H9 (cell line): ENCODE results near the gene RASGRF2. TPM values are rescaled to one million over a fixed set of nuclear protein-coding genes. Genes with fewer than 3 reads are reported as not detected.

Experiments
- DNase-seq: peaks from one replicate; pipeline ENCODE4 v3.0.0-alpha.2; 2017
- H2AFZ ChIP-seq: one replicate; pipeline ENCODE4 v1.6.1; 2013; ENCODE audit warnings: mild to moderate bottlenecking, low read length, control low read depth, moderate library complexity
- H2AK5ac ChIP-seq: 2 replicates; pipeline ENCODE4 v1.6.1; 2013; ENCODE audit warnings: low read length, control low read depth, mixed read lengths; ENCODE audit not compliant: insufficient read length
- H2BK120ac ChIP-seq: one replicate; pipeline ENCODE4 v1.6.1; 2013; ENCODE audit warnings: low read depth, mild to moderate bottlenecking, low read length, control low read depth, inconsistent platforms; ENCODE audit not compliant: poor library complexity, severe bottlenecking
- H2BK12ac ChIP-seq: 2 replicates; pipeline ENCODE4 v1.6.1; 2013; ENCODE audit warnings: low read length, control low read depth, mixed read lengths, low read depth; ENCODE audit not compliant: insufficient read length
- H2BK15ac ChIP-seq: 2 replicates; pipeline ENCODE4 v1.6.1; 2013; ENCODE audit warnings: low read depth, low read length, control low read depth
- H2BK20ac ChIP-seq: one replicate; pipeline ENCODE4 v1.6.1; 2013; ENCODE audit warnings: low read depth, mild to moderate bottlenecking, low read length, control low read depth, inconsistent platforms; ENCODE audit not compliant: poor library complexity, severe bottlenecking
- H2BK5ac ChIP-seq: 2 replicates; pipeline ENCODE4 v1.6.1; 2013; ENCODE audit warnings: low read length, control low read depth, mixed read lengths; ENCODE audit not compliant: insufficient read length
- H3K14ac ChIP-seq: 2 replicates; pipeline ENCODE4 v1.6.1; 2013; ENCODE audit warnings: low read length, control low read depth; ENCODE audit not compliant: insufficient read depth
- H3K18ac ChIP-seq: 2 replicates; pipeline ENCODE4 v1.6.1; 2013; ENCODE audit warnings: low read depth, mild to moderate bottlenecking, mixed read lengths, low read length, control low read depth; ENCODE audit not compliant: insufficient read length
- H3K23ac ChIP-seq: 2 replicates; pipeline ENCODE4 v1.6.1; 2013; ENCODE audit warnings: low read length, control low read depth, mixed read lengths, low read depth; ENCODE audit not compliant: insufficient read length
- H3K23me2 ChIP-seq: 2 replicates; pipeline ENCODE4 v1.6.1; 2013; ENCODE audit warnings: low read depth, mild to moderate bottlenecking, mixed read lengths, low read length, control low read depth; ENCODE audit not compliant: insufficient read length, poor library complexity, severe bottlenecking
- H3K27ac ChIP-seq: 2 replicates; pipeline ENCODE4 v1.5.1; 2013; ENCODE audit warnings: low read length, control low read depth, mixed read lengths, low read depth; ENCODE audit not compliant: insufficient read length
- H3K27me3 ChIP-seq: 2 replicates; pipeline ENCODE4 v1.6.1; 2013; ENCODE audit warnings: low read length, control low read depth, inconsistent platforms; ENCODE audit not compliant: insufficient read depth
- H3K4ac ChIP-seq: 2 replicates; pipeline ENCODE4 v1.6.1; 2013; ENCODE audit warnings: low read depth, mild to moderate bottlenecking, control low read depth, inconsistent platforms, low read length, moderate library complexity
- H3K4me1 ChIP-seq: 2 replicates; pipeline ENCODE4 v1.6.1; 2013; ENCODE audit warnings: low read length, control low read depth, inconsistent platforms; ENCODE audit not compliant: insufficient read depth
- H3K4me2 ChIP-seq: 2 replicates; pipeline ENCODE4 v1.6.1; 2013; ENCODE audit warnings: low read length, control low read depth, mixed read lengths; ENCODE audit not compliant: insufficient read length, insufficient read depth
- H3K56ac ChIP-seq: 2 replicates; pipeline ENCODE4 v1.6.1; 2013; ENCODE audit warnings: low read depth, mild to moderate bottlenecking, mixed read lengths, low read length, control low read depth; ENCODE audit not compliant: insufficient read length
- H3K79me1 ChIP-seq: 2 replicates; pipeline ENCODE4 v1.6.1; 2013; ENCODE audit warnings: low read depth, mild to moderate bottlenecking, moderate library complexity, low read length, control low read depth, inconsistent platforms; ENCODE audit not compliant: insufficient read depth, poor library complexity, severe bottlenecking
- H3K79me2 ChIP-seq: 2 replicates; pipeline ENCODE4 v1.6.1; 2013; ENCODE audit warnings: low read length, control low read depth, inconsistent platforms; ENCODE audit not compliant: insufficient read depth
- H3K9ac ChIP-seq: 2 replicates; pipeline ENCODE4 v1.6.1; 2013; ENCODE audit warnings: low read length, control low read depth, mixed read lengths; ENCODE audit not compliant: insufficient read length; ENCODE audit errors: extremely low read depth
- H3K9me3 ChIP-seq: one replicate; pipeline ENCODE4 v1.6.1; 2013; ENCODE audit warnings: low read depth, low read length, inconsistent platforms; ENCODE audit not compliant: control insufficient read depth
- H3T11ph ChIP-seq: one replicate; pipeline ENCODE4 v1.6.1; 2013; ENCODE audit warnings: mild to moderate bottlenecking, low read length, control low read depth, inconsistent platforms
- H4K20me1 ChIP-seq: one replicate; pipeline ENCODE4 v1.6.1; 2013; ENCODE audit not compliant: control insufficient read depth, insufficient read length, insufficient read depth
- H4K5ac ChIP-seq: 2 replicates; pipeline ENCODE4 v1.6.1; 2013; ENCODE audit warnings: low read depth, mild to moderate bottlenecking, mixed read lengths, low read length, control low read depth; ENCODE audit not compliant: insufficient read length
- H4K8ac ChIP-seq: replicated peaks from 2 replicates; pipeline ENCODE4 v1.6.1; 2013; ENCODE audit warnings: low read length, control low read depth, mixed read lengths, low read depth; ENCODE audit not compliant: insufficient read length
- H4K91ac ChIP-seq: 2 replicates; pipeline ENCODE4 v1.6.1; 2013; ENCODE audit warnings: low read depth, mild to moderate bottlenecking, moderate library complexity, mixed read lengths, low read length, control low read depth; ENCODE audit not compliant: insufficient read length
- H3K27ac Mint-ChIP-seq, 3 experiments: 2 replicates in 2 of 3; 3 replicates in 1 of 3; pipeline ENCODE4 v1.8.0; 2020 to 2021; ENCODE audit warnings: mixed read lengths in 3 of 3, mild to moderate bottlenecking in 1 of 3, moderate library complexity in 1 of 3
- H3K27me3 Mint-ChIP-seq: 2 replicates; pipeline ENCODE4 v1.8.0; 2021; ENCODE audit warnings: low read depth, mild to moderate bottlenecking, moderate library complexity, mixed read lengths
- H3K36me3 Mint-ChIP-seq, 3 experiments: 2 replicates in 2 of 3; 3 replicates in 1 of 3; pipeline ENCODE4 v1.8.0; 2020 to 2021; ENCODE audit warnings: low read depth in 3 of 3, mixed read lengths in 3 of 3; ENCODE audit not compliant: insufficient read depth in 1 of 3
- H3K4me1 Mint-ChIP-seq, 2 experiments: 2 replicates each; pipeline ENCODE4 v1.8.0; 2020; ENCODE audit warnings: mixed read lengths in 2 of 2
- H3K4me3 Mint-ChIP-seq, 2 experiments: 2 replicates in 1 of 2; 3 replicates in 1 of 2; pipeline ENCODE4 v1.8.0; 2020 to 2021; ENCODE audit warnings: mild to moderate bottlenecking in 2 of 2, mixed read lengths in 2 of 2, moderate library complexity in 1 of 2
- H3K9me3 Mint-ChIP-seq, 2 experiments: 2 replicates in 1 of 2; 3 replicates in 1 of 2; pipeline ENCODE4 v1.8.0; 2020; ENCODE audit warnings: mild to moderate bottlenecking in 2 of 2, mixed read lengths in 2 of 2, moderate library complexity in 1 of 2
- WGBS: extraction: QIAGEN DNeasy Blood & Tissue Kit; methylation state at CpG from one replicate; pipeline ENCODE4 v1.1.7; 2013; ENCODE audit warnings: missing lambda C conversion rate, low lambda C conversion rate, mixed read lengths; ENCODE audit not compliant: insufficient read length; ENCODE audit errors: extremely low coverage; 5-methylcytosine and 5-hydroxymethylcytosine counted together
- total RNA-seq: library from RNA; stranded (reverse); gene quantifications from 2 replicates; pipeline ENCODE4 v1.2.1, GENCODE V29; 2021
- TF ChIP-seq, protein P1 (sequence below): fragments of 200-600 bp; sonication (generic); conservative IDR thresholded peaks from 3 replicates; pipeline ENCODE4 v1.8.0; 2021; ENCODE audit warnings: antibody characterized with exemption, mild to moderate bottlenecking

RASGRF2 gene
- total RNA-seq, 1 experiment from 2014 or later: 13.5 TPM

DNA sequence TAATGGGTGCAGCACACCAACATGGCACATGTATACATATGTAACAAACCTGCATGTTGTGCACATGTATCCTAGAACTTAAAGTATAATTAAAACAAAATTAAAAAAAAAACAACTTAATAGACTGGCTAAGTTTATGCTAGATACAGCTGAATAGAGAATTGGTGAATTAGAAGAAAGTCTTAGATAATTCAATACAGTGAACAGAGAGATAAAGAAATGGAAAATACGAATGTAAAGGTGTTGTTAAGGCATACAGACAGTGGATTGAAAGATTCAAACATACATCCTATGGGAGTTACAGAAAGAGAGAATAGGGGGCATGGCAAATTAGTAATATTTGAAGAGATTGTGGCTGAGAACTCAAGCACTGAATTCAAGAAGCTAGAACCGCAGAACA lies 75.4 kb downstream of the RASGRF2 start:
- H3K4me3 Mint-ChIP-seq: no peak overlapping the region
- no CpG with 5 or more reads among the region's 2 CpGs for WGBS
- H2AFZ ChIP-seq: no peak overlapping the region
- no peak overlapping the region for H3T11ph ChIP-seq
- H2BK5ac ChIP-seq: no peak overlapping the region
- H3K27me3 Mint-ChIP-seq: no peaks in the 10 kb centered on the region
- H3K4me1 Mint-ChIP-seq: peaks cover 6% of the 10 kb centered on the region in 2 experiments
- no peak overlapping the region for H4K8ac ChIP-seq
- H3K56ac ChIP-seq: no peak overlapping the region
- H4K91ac ChIP-seq: no peak overlapping the region
- no peak overlapping the region for H2BK12ac ChIP-seq
- H3K4ac ChIP-seq: no peak overlapping the region
- H3K79me2 ChIP-seq: no peaks in the 10 kb centered on the region
- peaks cover 20 to 23% of the 10 kb centered on the region in 2 experiments for H3K9me3 Mint-ChIP-seq
- no peak overlapping the region for H2BK20ac ChIP-seq
- no peaks in the 10 kb centered on the region for H3K9me3 ChIP-seq
- H3K14ac ChIP-seq: no peak overlapping the region
- no peak overlapping the region for H3K4me2 ChIP-seq
- H3K27ac ChIP-seq: no peak overlapping the region
- no peak overlapping the region for H2BK15ac ChIP-seq
- H3K27me3 ChIP-seq: no peaks in the 10 kb centered on the region
- no peak overlapping the region for H3K23ac ChIP-seq
- TF ChIP-seq, protein P1, sequence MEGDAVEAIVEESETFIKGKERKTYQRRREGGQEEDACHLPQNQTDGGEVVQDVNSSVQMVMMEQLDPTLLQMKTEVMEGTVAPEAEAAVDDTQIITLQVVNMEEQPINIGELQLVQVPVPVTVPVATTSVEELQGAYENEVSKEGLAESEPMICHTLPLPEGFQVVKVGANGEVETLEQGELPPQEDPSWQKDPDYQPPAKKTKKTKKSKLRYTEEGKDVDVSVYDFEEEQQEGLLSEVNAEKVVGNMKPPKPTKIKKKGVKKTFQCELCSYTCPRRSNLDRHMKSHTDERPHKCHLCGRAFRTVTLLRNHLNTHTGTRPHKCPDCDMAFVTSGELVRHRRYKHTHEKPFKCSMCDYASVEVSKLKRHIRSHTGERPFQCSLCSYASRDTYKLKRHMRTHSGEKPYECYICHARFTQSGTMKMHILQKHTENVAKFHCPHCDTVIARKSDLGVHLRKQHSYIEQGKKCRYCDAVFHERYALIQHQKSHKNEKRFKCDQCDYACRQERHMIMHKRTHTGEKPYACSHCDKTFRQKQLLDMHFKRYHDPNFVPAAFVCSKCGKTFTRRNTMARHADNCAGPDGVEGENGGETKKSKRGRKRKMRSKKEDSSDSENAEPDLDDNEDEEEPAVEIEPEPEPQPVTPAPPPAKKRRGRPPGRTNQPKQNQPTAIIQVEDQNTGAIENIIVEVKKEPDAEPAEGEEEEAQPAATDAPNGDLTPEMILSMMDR: no peak
- no peak overlapping the region for H4K5ac ChIP-seq
- no peak overlapping the region for H2AK5ac ChIP-seq
- H3K23me2 ChIP-seq: no peaks in the 10 kb centered on the region
- peaks cover 6 to 14% (median 9%) of the 10 kb centered on the region in 3 experiments; a peak in 5 of 7 replicates for H3K36me3 Mint-ChIP-seq
- no peak overlapping the region for H3K9ac ChIP-seq
- no peak overlapping the region for H3K18ac ChIP-seq
- no peak overlapping the region for H2BK120ac ChIP-seq
- no peak overlapping the region for H3K27ac Mint-ChIP-seq
- DNase-seq: no peak
- H3K79me1 ChIP-seq: no peaks in the 10 kb centered on the region
- no peaks in the 10 kb centered on the region for H3K4me1 ChIP-seq
- H4K20me1 ChIP-seq: no peaks in the 10 kb centered on the region
